ENCODE measurements around the gene ZNF366. TPM values are rescaled to one million over a fixed set of nuclear protein-coding genes. Genes with fewer than 3 reads are reported as not detected.

The ZNF366 gene
- total and polyA plus RNA-seq, 2 experiments from 2014 or later: not detected

- Histone ChIP-seq H3K36me3 (no peaks in the 10 kb centered on the region), H3K4me1 (ENCODE audit: low read depth) (no peaks in the 10 kb centered on the region), H3K4me3 (no peak overlapping the region), H3K27ac (no peak overlapping the region), H3K9me3 (ENCODE audit: low read depth) (no peaks in the 10 kb centered on the region), H3K27me3 (no peaks in the 10 kb centered on the region)
- DNase-seq (ENCODE audit: low read depth in 1 of 2, low spot score in 1 of 2): no peak
- no peak for TF ChIP-seq CTCF (IDR thresholded peaks at IDR 0.05; ENCODE audit: low read depth, low read length)
Measured at GRCh38 chr5:72393052-72393451, 114.2 kb downstream of the ZNF366 start.

Other genes starting within 250 kb of the ZNF366 start
- gene MRPS27, start 187.2 kb downstream of the ZNF366 start, total RNA-seq: 56.7 and 58.1 TPM in 2 replicates
- 64.1 and 76.2 TPM in 2 replicates for gene MRPS27, start 187.2 kb downstream of the ZNF366 start, polyA plus RNA-seq
- 6.3 and 6.9 TPM in 2 replicates for gene PTCD2, start 187.0 kb downstream of the ZNF366 start, total RNA-seq
- 14.3 and 18.8 TPM in 2 replicates for gene PTCD2, start 187.0 kb downstream of the ZNF366 start, polyA plus RNA-seq